GM23338 (cell line): ENCODE results near the gene C2CD3. TPM values are rescaled to one million over a fixed set of nuclear protein-coding genes. Genes with fewer than 3 reads are reported as not detected.

ENCODE experiments used
- ATAC-seq: fragments of 200-7000 bp; cut with Tn5 transposase; 3 replicates; pipeline ENCODE4 v1.9.1; 2020
- DNase-seq: peaks from one replicate; pipeline ENCODE4 v3.0.0-alpha.2; 2015; ENCODE audit warnings: low spot score
- H2AFZ ChIP-seq: fragments of 200-600 bp; sonication (generic); 2 replicates; pipeline ENCODE4 v1.8.0; 2016; ENCODE audit warnings: antibody characterized with exemption, mild to moderate bottlenecking, moderate library complexity
- H3F3A ChIP-seq: fragments of 200-600 bp; sonication (generic); replicated peaks from 2 replicates; pipeline ENCODE4 v1.8.0; 2017; ENCODE audit warnings: antibody characterized with exemption, mixed run types, low read depth
- H3K27ac ChIP-seq: fragments of 200-600 bp; sonication (generic); 2 replicates; pipeline ENCODE4 v1.6.1; 2016; ENCODE audit warnings: low read depth
- H3K27me3 ChIP-seq: fragments of 200-600 bp; sonication (generic); 2 replicates; pipeline ENCODE4 v1.8.0; 2016; ENCODE audit warnings: mild to moderate bottlenecking, mixed run types, moderate library complexity; ENCODE audit not compliant: insufficient read depth
- H3K36me3 ChIP-seq: fragments of 200-600 bp; sonication (generic); 2 replicates; pipeline ENCODE4 v1.8.0; 2016; ENCODE audit warnings: mild to moderate bottlenecking; ENCODE audit not compliant: insufficient read depth
- H3K4me1 ChIP-seq: fragments of 200-600 bp; sonication (generic); 2 replicates; pipeline ENCODE4 v1.8.0; 2016; ENCODE audit warnings: mild to moderate bottlenecking, moderate library complexity; ENCODE audit not compliant: insufficient read depth
- H3K4me2 ChIP-seq: fragments of 200-600 bp; sonication (generic); 2 replicates; pipeline ENCODE4 v1.7.1; 2017; ENCODE audit warnings: mixed run types
- H3K4me3 ChIP-seq: fragments of 200-600 bp; sonication (generic); 2 replicates; pipeline ENCODE4 v1.6.1; 2016; ENCODE audit warnings: mixed run types
- H3K79me2 ChIP-seq: fragments of 200-600 bp; sonication (generic); replicated peaks from 2 replicates; pipeline ENCODE4 v1.8.0; 2017; ENCODE audit warnings: mild to moderate bottlenecking; ENCODE audit not compliant: insufficient read depth
- H3K9me2 ChIP-seq: fragments of 200-600 bp; sonication (generic); 2 replicates; pipeline ENCODE4 v1.8.0; 2017; ENCODE audit not compliant: insufficient read depth
- H4K20me1 ChIP-seq: fragments of 200-600 bp; sonication (generic); replicated peaks from 2 replicates; pipeline ENCODE4 v1.8.0; 2017; ENCODE audit warnings: mild to moderate bottlenecking; ENCODE audit not compliant: insufficient read depth
- H3K27ac Mint-ChIP-seq: 2 replicates; pipeline ENCODE4 v1.8.0; 2020; ENCODE audit warnings: inconsistent platforms, mild to moderate bottlenecking, moderate library complexity, mixed read lengths
- H3K27me3 Mint-ChIP-seq: 3 replicates; pipeline ENCODE4 v1.8.0; 2022; ENCODE audit warnings: low read depth, mild to moderate bottlenecking, moderate library complexity, mixed read lengths, inconsistent platforms; ENCODE audit not compliant: insufficient read depth, poor library complexity
- H3K36me3 Mint-ChIP-seq: 3 replicates; pipeline ENCODE4 v1.8.0; 2021; ENCODE audit warnings: low read depth, mild to moderate bottlenecking, inconsistent platforms, moderate library complexity, mixed read lengths
- H3K4me1 Mint-ChIP-seq: 3 replicates; pipeline ENCODE4 v1.8.0; 2020; ENCODE audit warnings: mild to moderate bottlenecking, inconsistent platforms, mixed read lengths
- H3K4me3 Mint-ChIP-seq: 3 replicates; pipeline ENCODE4 v1.8.0; 2021; ENCODE audit warnings: moderate library complexity, mild to moderate bottlenecking, inconsistent platforms, mixed read lengths
- H3K9me3 Mint-ChIP-seq: 3 replicates; pipeline ENCODE4 v1.8.0; 2020; ENCODE audit warnings: moderate library complexity, mild to moderate bottlenecking, inconsistent platforms, mixed read lengths
- CREB1 ChIP-seq: fragments of 250-450 bp; sonication (Bioruptor Pico); IDR thresholded peaks from 2 replicates; pipeline ENCODE4 v1.5.0; 2020; ENCODE audit warnings: low read depth, mild to moderate bottlenecking, moderate library complexity
- EZH2 ChIP-seq: fragments of 200-600 bp; sonication (generic); IDR thresholded peaks from one replicate; pipeline ENCODE4 v1.8.0; 2017; ENCODE audit warnings: antibody characterized with exemption, mild to moderate bottlenecking, low read depth; ENCODE audit not compliant: unreplicated experiment
- EZH2phosphoT487 ChIP-seq: fragments of 200-600 bp; sonication (generic); IDR thresholded peaks from one replicate; pipeline ENCODE4 v1.8.1; 2018; ENCODE audit warnings: antibody characterized with exemption; ENCODE audit not compliant: unreplicated experiment
- JUNB ChIP-seq: IDR thresholded peaks from one replicate; pipeline ENCODE4 v1.6.1; 2016; ENCODE audit warnings: antibody characterized with exemption; ENCODE audit not compliant: unreplicated experiment
- NANOG ChIP-seq: IDR thresholded peaks from 2 replicates; pipeline ENCODE4 v1.6.1; 2016; ENCODE audit warnings: antibody characterized with exemption, borderline replicate concordance
- POLR2AphosphoS5 ChIP-seq: IDR thresholded peaks from 2 replicates; pipeline ENCODE4 v1.6.1; 2016; ENCODE audit warnings: antibody characterized with exemption, low read depth
- STAT1 ChIP-seq: IDR thresholded peaks from one replicate; pipeline ENCODE4 v1.6.1; 2016; ENCODE audit warnings: antibody characterized with exemption; ENCODE audit not compliant: unreplicated experiment
- ZNF114 ChIP-seq: fragments of 250-450 bp; sonication (Bioruptor Pico); IDR thresholded peaks from 2 replicates; pipeline ENCODE4 v1.5.0; 2020; ENCODE audit warnings: mild to moderate bottlenecking, moderate library complexity
- ZNF331 ChIP-seq: fragments of 250-450 bp; sonication (Bioruptor Pico); IDR thresholded peaks from 2 replicates; pipeline ENCODE4 v1.5.0; 2020; ENCODE audit warnings: low read depth, mild to moderate bottlenecking, moderate library complexity
- polyA plus RNA-seq: library from polyadenylated mRNA; unstranded; fragments of >200 nt; fragmentation: Nextera tagmentation; extraction: Ambion mirVana; gene quantifications from 2 replicates; pipeline ENCODE4 v1.2.1, GENCODE V29; 2016
- total RNA-seq: library from RNA; depleted of rRNA; stranded (reverse); fragments of >200 nt; shearing (Covaris generic); gene quantifications from 2 replicates; pipeline ENCODE4 v1.2.3, GENCODE V29; 2014
- TF ChIP-seq, protein P1 (sequence below), 2 experiments: fragments of 200-600 bp in 1 of 2; sonication (generic) in 1 of 2; conservative IDR thresholded peaks; 2 replicates each; pipeline versions ENCODE4 v1.5.1 to v1.6.1; 2016 to 2017; ENCODE audit warnings: antibody characterized with exemption in 2 of 2, low read depth in 2 of 2, mild to moderate bottlenecking in 2 of 2, moderate library complexity in 1 of 2
- TF ChIP-seq, protein P2 (sequence below): IDR thresholded peaks from 2 replicates; pipeline ENCODE4 v1.6.1; 2016; ENCODE audit warnings: antibody characterized with exemption

Gene C2CD3
- total and polyA plus RNA-seq, 2 experiments from 2014 or later, result 15.5 to 29.5 TPM

GRCh38 chr11:74013141-74013540, 157.7 kb downstream of the C2CD3 start (continued):
- no peak for TF ChIP-seq NANOG

DNA sequence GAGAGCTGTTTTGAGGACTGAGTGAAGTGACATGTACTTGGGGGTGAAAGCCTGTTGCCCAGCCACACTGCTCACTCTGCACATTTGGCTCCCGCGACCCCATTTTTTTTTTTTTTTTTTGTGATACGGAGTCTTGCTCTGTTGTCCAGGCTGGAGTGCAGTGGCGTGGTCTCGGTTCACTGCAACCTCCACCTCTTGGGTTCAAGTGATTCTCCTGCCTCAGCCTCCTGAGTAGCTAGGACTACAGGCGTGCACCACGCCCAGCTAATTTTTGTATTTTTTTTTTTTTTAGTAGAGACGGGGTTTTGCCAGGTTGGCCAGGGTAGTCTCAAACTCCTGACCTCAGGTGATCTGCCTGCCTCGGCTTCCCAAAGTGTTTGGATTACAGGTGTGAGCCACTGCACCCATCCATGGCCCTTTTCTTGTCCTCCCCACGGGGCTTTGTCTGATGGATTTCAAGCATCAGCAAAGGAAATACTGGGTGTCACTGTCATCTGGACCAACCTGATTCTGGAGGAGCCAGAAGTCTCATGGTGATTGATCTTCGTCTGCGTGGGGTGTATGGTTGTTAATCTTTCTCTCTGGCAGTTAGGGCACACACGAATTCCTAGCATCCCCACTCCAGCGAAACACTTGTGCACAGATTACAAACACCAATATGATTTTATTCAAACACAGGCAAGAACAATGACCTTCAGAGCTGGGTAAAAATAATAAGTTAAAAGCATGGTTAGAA, 158.6 kb downstream of the C2CD3 start:
- Histone ChIP-seq H3K4me3 (no peak overlapping the region), H3K36me3 (no peaks in the 10 kb centered on the region), H3K27ac (no peak overlapping the region), H3K4me2 (no peak overlapping the region), H4K20me1 (no peaks in the 10 kb centered on the region), H3K79me2 (no peaks in the 10 kb centered on the region), H3K27me3 (no peaks in the 10 kb centered on the region), H3K4me1 (0 out of 2 replicates have a peak, but pooled peaks cover 5% of the 10 kb centered on the region), H3F3A (no peaks in the 10 kb centered on the region), H2AFZ (no peak overlapping the region), H3K9me2 (no peaks in the 10 kb centered on the region; the same call in 1 of the 2 replicates)
- TF ChIP-seq STAT1 (no peak), EZH2phosphoT487 (no peak), EZH2 (no peak), ZNF114 (CRISPR knock-in tag) (no peak), CREB1 (no peak)
- TF ChIP-seq, protein P1, sequence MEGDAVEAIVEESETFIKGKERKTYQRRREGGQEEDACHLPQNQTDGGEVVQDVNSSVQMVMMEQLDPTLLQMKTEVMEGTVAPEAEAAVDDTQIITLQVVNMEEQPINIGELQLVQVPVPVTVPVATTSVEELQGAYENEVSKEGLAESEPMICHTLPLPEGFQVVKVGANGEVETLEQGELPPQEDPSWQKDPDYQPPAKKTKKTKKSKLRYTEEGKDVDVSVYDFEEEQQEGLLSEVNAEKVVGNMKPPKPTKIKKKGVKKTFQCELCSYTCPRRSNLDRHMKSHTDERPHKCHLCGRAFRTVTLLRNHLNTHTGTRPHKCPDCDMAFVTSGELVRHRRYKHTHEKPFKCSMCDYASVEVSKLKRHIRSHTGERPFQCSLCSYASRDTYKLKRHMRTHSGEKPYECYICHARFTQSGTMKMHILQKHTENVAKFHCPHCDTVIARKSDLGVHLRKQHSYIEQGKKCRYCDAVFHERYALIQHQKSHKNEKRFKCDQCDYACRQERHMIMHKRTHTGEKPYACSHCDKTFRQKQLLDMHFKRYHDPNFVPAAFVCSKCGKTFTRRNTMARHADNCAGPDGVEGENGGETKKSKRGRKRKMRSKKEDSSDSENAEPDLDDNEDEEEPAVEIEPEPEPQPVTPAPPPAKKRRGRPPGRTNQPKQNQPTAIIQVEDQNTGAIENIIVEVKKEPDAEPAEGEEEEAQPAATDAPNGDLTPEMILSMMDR (conservative IDR thresholded peaks at IDR 0.05; ENCODE audit: low read depth in 2 of 2), result no peak
- Mint-ChIP-seq H3K4me1 (peaks cover 17% of the 10 kb centered on the region), H3K27me3 (peaks cover 9% of the 10 kb centered on the region), H3K27ac (no peak overlapping the region), H3K9me3 (no peaks in the 10 kb centered on the region), H3K36me3 (peaks cover 15% of the 10 kb centered on the region), H3K4me3 (no peak overlapping the region)
- ATAC-seq (no peak), DNase-seq (no peak)

GRCh38 chr11:74011360-74012073, 159.3 kb downstream of the C2CD3 start:
- Histone ChIP-seq H3K27ac (no peak overlapping the region), H3K4me2 (no peak overlapping the region), H3K79me2 (no peaks in the 10 kb centered on the region), H2AFZ (no peak overlapping the region), H4K20me1 (no peaks in the 10 kb centered on the region), H3K4me1 (0 out of 2 replicates have a peak, but pooled peaks cover 5% of the 10 kb centered on the region), H3K9me2 (no peaks in the 10 kb centered on the region; the same call in 1 of the 2 replicates), H3F3A (no peaks in the 10 kb centered on the region), H3K36me3 (no peaks in the 10 kb centered on the region), H3K27me3 (no peaks in the 10 kb centered on the region), H3K4me3 (no peak overlapping the region)
- H3K27me3 Mint-ChIP-seq, result peaks cover 7% of the 10 kb centered on the region
- peaks cover 8% of the 10 kb centered on the region for H3K36me3 Mint-ChIP-seq
- DNase-seq (no peak), ATAC-seq (no peak)
- no peak overlapping the region for H3K4me3 Mint-ChIP-seq
- H3K27ac Mint-ChIP-seq, result 0 out of 2 replicates have a peak overlapping the region, but pooled peaks have one; percentile 17
- no peaks in the 10 kb centered on the region for H3K9me3 Mint-ChIP-seq
- peaks cover 17% of the 10 kb centered on the region for H3K4me1 Mint-ChIP-seq
- TF ChIP-seq ZNF331 (CRISPR knock-in tag) (no peak), POLR2AphosphoS5 (no peak), CREB1 (no peak), EZH2 (no peak), JUNB (no peak)
- TF ChIP-seq, protein P2, sequence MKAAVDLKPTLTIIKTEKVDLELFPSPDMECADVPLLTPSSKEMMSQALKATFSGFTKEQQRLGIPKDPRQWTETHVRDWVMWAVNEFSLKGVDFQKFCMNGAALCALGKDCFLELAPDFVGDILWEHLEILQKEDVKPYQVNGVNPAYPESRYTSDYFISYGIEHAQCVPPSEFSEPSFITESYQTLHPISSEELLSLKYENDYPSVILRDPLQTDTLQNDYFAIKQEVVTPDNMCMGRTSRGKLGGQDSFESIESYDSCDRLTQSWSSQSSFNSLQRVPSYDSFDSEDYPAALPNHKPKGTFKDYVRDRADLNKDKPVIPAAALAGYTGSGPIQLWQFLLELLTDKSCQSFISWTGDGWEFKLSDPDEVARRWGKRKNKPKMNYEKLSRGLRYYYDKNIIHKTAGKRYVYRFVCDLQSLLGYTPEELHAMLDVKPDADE, result no peak
